Loucy (cell line): ENCODE data around the gene ART1.
"Not testable (repeated sequence)": the region's sequence is repeated elsewhere in the genome, so short reads cannot be mapped to it uniquely, and the experiment has no call there.

Source experiments
- H2AFZ ChIP-seq: fragments of 200-600 bp; sonication (generic); 2 replicates; pipeline ENCODE4 v1.6.0; 2016; ENCODE audit warnings: antibody characterized with exemption, mild to moderate bottlenecking, low read length, moderate library complexity
- H3F3A ChIP-seq: fragments of 200-600 bp; 2 replicates; pipeline ENCODE4 v1.6.0; 2016; ENCODE audit warnings: antibody characterized with exemption, low read depth, mild to moderate bottlenecking
- H3K27me3 ChIP-seq: fragments of 200-600 bp; sonication (generic); 2 replicates; pipeline ENCODE4 v1.6.1; 2014; ENCODE audit warnings: low read length, mild to moderate bottlenecking; ENCODE audit not compliant: insufficient read depth, poor library complexity, severe bottlenecking
- H3K36me3 ChIP-seq: fragments of 200-600 bp; sonication (generic); 2 replicates; pipeline ENCODE4 v1.6.1; 2016; ENCODE audit warnings: low read length; ENCODE audit not compliant: insufficient read depth
- H3K4me1 ChIP-seq: fragments of 200-600 bp; sonication (generic); 2 replicates; pipeline ENCODE4 v1.5.1; 2014; ENCODE audit warnings: low read length, mild to moderate bottlenecking; ENCODE audit not compliant: insufficient read depth, poor library complexity, severe bottlenecking
- H3K4me2 ChIP-seq: fragments of 200-600 bp; sonication (generic); 2 replicates; pipeline ENCODE4 v1.6.0; 2014; ENCODE audit warnings: antibody characterized with exemption, low read length, low read depth, mild to moderate bottlenecking; ENCODE audit not compliant: poor library complexity, severe bottlenecking
- H3K4me3 ChIP-seq: fragments of 200-600 bp; sonication (generic); 2 replicates; pipeline ENCODE4 v1.5.1; 2014; ENCODE audit warnings: low read length, mild to moderate bottlenecking, mixed read lengths; ENCODE audit not compliant: poor library complexity, severe bottlenecking
- H3K79me2 ChIP-seq: fragments of 200-600 bp; sonication (generic); 2 replicates; pipeline ENCODE4 v1.6.1; 2014; ENCODE audit warnings: low read length; ENCODE audit not compliant: insufficient read depth
- H3K9ac ChIP-seq: fragments of 200-600 bp; sonication (generic); 2 replicates; pipeline ENCODE4 v1.6.0; 2014; ENCODE audit warnings: mild to moderate bottlenecking, low read depth, low read length, moderate library complexity; ENCODE audit not compliant: poor library complexity, severe bottlenecking
- H3K9me2 ChIP-seq: fragments of 200-600 bp; sonication (generic); replicated peaks from 2 replicates; pipeline ENCODE4 v1.6.1; 2016; ENCODE audit warnings: low read depth, low read length, mixed read lengths
- H3K9me3 ChIP-seq: fragments of 200-600 bp; sonication (generic); 2 replicates; pipeline ENCODE4 v1.6.1; 2014; ENCODE audit warnings: mild to moderate bottlenecking, antibody characterized with exemption, low read length, low read depth; ENCODE audit not compliant: insufficient read depth
- H4K20me1 ChIP-seq: fragments of 200-600 bp; sonication (generic); 2 replicates; pipeline ENCODE4 v1.6.0; 2014; ENCODE audit warnings: antibody characterized with exemption, low read length, mild to moderate bottlenecking; ENCODE audit not compliant: insufficient read depth, poor library complexity, severe bottlenecking
- CTCF ChIP-seq: fragments of 200-600 bp; sonication (generic); conservative IDR thresholded peaks from 2 replicates; pipeline ENCODE4 v1.5.1; 2014; ENCODE audit warnings: mild to moderate bottlenecking, antibody characterized with exemption, low read length
- EZH2phosphoT487 ChIP-seq: fragments of 200-600 bp; IDR thresholded peaks from 2 replicates; pipeline ENCODE4 v1.6.1; 2018; ENCODE audit warnings: antibody characterized with exemption, mild to moderate bottlenecking, moderate library complexity, borderline replicate concordance

ART1 gene

GRCh38 chr11:3641191-3641590, 3.7 kb upstream of the ART1 start:
- H3F3A ChIP-seq: no peaks in the 10 kb centered on the region
- H3K27me3 ChIP-seq: no peaks in the 10 kb centered on the region
- no peak overlapping the region for H3K4me3 ChIP-seq
- no peaks in the 10 kb centered on the region for H3K9me3 ChIP-seq
- no peaks in the 10 kb centered on the region for H3K79me2 ChIP-seq
- H4K20me1 ChIP-seq: no peaks in the 10 kb centered on the region
- no peak overlapping the region for H3K9ac ChIP-seq
- no peaks in the 10 kb centered on the region for H3K9me2 ChIP-seq
- no peaks in the 10 kb centered on the region for H3K36me3 ChIP-seq
- H3K4me2 ChIP-seq: no peak overlapping the region
- no peak for TF ChIP-seq EZH2phosphoT487
- no peak for TF ChIP-seq CTCF
- no peak overlapping the region for H2AFZ ChIP-seq
- no peaks in the 10 kb centered on the region for H3K4me1 ChIP-seq

GRCh38 chr11:3641701-3642070, 3.2 kb upstream of the ART1 start, which contains the start of gene ART5:
Gene ART5, minus strand, starts transcription at chr11:3641992. Its CDS starts 130 bp downstream, at chr11:3641862.
- H3K9me3 ChIP-seq: no peaks in the 10 kb centered on the region
- H3K9ac ChIP-seq: no peak within 1 kb of the TSS
- H3K4me2 ChIP-seq: no peak within 1 kb of the TSS
- no peaks in the 10 kb centered on the region for H3K79me2 ChIP-seq
- H2AFZ ChIP-seq: no peak within 1 kb of the TSS
- H3K4me1 ChIP-seq: no peaks in the 10 kb centered on the region
- no peaks in the 10 kb centered on the region for H3K9me2 ChIP-seq
- TF ChIP-seq EZH2phosphoT487: no peak
- no peak for TF ChIP-seq CTCF
- no peaks in the 10 kb centered on the region for H3K27me3 ChIP-seq
- H3F3A ChIP-seq: no peaks in the 10 kb centered on the region
- H3K4me3 ChIP-seq: no peak within 1 kb of the TSS
- no peaks in the 10 kb centered on the region for H4K20me1 ChIP-seq
- H3K36me3 ChIP-seq: no peaks in the 10 kb centered on the region

DNA sequence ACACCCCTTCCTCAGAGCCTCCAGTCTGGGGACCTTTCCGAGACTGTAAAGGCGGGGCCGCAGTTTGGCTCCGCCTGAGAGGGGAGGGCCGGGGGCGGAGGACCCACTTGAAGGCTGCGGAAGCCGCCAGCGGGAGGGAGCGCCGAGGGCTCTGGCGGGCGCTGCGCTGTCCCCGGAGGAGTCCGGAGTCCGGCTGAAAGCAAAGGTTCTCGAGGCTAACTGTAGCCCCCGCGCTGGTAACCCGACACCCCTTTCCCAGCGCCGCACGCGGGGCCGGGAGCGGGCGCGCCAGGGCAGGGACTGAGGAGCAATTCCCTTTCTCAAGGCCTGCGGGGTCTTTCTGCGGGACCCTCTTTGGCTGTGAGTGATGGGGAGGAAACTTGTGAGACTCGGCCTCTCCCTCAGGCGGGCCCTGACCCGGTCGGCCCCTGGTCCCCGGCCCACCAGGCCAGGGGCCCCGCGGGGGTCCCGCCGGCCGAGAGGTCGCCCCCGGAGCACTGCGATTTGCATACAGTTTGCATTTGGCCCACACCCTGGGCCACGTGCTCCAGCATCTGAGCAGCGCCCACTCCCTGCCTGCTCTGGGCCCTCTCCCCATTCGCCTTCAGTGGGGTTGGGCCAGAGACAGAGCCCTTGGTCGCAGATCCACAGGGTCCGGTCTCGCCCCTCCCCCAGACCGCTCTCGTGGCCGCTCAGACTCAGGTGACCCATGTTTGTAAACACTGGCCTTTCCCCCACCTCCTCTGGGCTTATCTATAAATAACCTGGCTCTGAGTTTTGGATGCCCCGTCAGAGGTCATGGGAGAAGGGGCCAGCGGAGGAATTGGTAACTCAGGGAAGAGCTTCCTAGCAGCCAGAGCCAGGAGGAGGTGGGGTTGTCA, 2.6 kb upstream of the ART1 start:
- H3K4me2 ChIP-seq: no peak overlapping the region
- H2AFZ ChIP-seq: no peak overlapping the region
- no peaks in the 10 kb centered on the region for H3K79me2 ChIP-seq
- H3K4me1 ChIP-seq: no peaks in the 10 kb centered on the region
- H3K27me3 ChIP-seq: no peaks in the 10 kb centered on the region
- H3K36me3 ChIP-seq: no peaks in the 10 kb centered on the region
- no peaks in the 10 kb centered on the region for H3K9me2 ChIP-seq
- no peaks in the 10 kb centered on the region for H4K20me1 ChIP-seq
- TF ChIP-seq CTCF (no peak), EZH2phosphoT487 (no peak)
- no peak overlapping the region for H3K9ac ChIP-seq
- no peaks in the 10 kb centered on the region for H3K9me3 ChIP-seq
- no peak overlapping the region for H3K4me3 ChIP-seq
- no peaks in the 10 kb centered on the region for H3F3A ChIP-seq

- H3K4me1 ChIP-seq, H3K9me3 ChIP-seq, H3K4me2 ChIP-seq, H3K27me3 ChIP-seq, H2AFZ ChIP-seq, H4K20me1 ChIP-seq, H3K4me3 ChIP-seq, H3K36me3 ChIP-seq, H3F3A ChIP-seq, H3K79me2 ChIP-seq, H3K9ac ChIP-seq, H3K9me2 ChIP-seq: not testable (repeated sequence)
These were observed 1.8 kb upstream of the ART1 start for GRCh38 chr11:3643102-3643546.
